ENCODE results near the gene CKLF.

- TF ChIP-seq POLR2A (IDR thresholded peaks at IDR 0.05) (no peak), CTCF (IDR thresholded peaks at IDR 0.05) (no peak)
These were observed 16.8 kb downstream of the CKLF start for GRCh38 chr16:66569131-66569530.

Data from adrenal gland (tissue), 5 donors.